Epithelial cell of umbilical artery (primary cell): ENCODE data around the gene OR2AJ1. TPM values are rescaled to one million over a fixed set of nuclear protein-coding genes. Genes with fewer than 3 reads are reported as not detected.

Experiments
- total RNA-seq: library from RNA; depleted of rRNA; stranded (reverse); fragments of >200 nt; gene quantifications from 2 replicates; pipeline ENCODE4 v1.2.3, GENCODE V29; 2014

OR2AJ1 gene, protein sequence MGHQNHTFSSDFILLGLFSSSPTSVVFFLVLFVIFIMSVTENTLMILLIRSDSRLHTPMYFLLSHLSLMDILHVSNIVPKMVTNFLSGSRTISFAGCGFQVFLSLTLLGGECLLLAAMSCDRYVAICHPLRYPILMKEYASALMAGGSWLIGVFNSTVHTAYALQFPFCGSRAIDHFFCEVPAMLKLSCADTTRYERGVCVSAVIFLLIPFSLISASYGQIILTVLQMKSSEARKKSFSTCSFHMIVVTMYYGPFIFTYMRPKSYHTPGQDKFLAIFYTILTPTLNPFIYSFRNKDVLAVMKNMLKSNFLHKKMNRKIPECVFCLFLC
- not detected in 2 replicates for total RNA-seq

GRCh38 chr1:247924868-247925267, at the start of gene OR2AJ1:
Gene OR2AJ1 (plus strand): TSS chr1:247924889. CDS start chr1:247933769, 8,880 bp downstream.

DNA sequence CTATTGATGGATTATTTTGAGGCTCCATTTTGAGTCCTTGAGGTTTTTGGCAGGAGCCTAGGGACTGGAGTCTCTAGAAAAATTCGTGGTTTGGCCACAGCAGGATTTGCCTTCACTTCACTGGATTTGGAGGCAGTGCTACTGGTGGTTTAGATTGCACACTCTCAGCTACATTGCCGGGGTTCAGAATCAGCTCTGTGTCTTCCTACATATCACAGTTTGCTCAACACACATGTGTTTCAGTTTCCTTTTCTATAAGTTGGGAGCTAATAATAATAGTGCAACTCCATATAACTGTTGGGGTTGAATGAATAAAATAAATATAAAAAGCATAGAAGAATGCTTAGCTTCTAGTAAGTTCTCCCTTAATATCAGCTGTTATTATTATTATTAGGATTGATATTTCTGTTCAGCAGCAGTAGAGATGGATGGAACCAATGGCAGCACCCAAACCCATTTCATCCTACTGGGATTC, 29.5 kb upstream of the OR2AJ1 start, which contains the start of gene OR2W3:
OR2W3 (plus strand) TSS at position 425 of the 475 bp plus-strand sequence; CDS start at position 425, 0 bp downstream.

GRCh38 chr1:247919952-247920351, 4.7 kb upstream of the OR2AJ1 start, which contains the start of gene OR2T8:
Gene OR2T8 (plus strand): TSS chr1:247920252. CDS start chr1:247921018, 766 bp downstream.

DNA sequence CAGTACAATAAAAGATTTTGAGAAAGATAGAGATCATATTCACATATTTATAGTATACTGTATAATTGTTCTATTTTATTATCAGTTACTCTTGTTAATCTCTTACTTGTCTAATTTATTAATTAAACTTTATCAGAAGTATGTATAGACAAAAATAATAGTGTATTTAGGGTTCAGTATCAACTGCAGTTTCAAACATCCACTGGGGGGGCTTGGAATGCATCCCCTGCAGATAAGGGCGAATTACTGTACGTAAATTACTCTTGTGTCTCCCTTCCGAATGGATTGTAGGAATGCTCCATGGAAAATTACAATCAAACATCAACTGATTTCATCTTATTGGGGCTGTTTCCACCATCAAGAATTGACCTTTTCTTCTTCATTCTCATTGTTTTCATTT, 23.9 kb downstream of the OR2AJ1 start, which contains the start of gene OR2L8:
OR2L8 (plus strand) TSS at position 301 of the 400 bp plus-strand sequence; CDS start at position 301, 0 bp downstream.

GRCh38 chr1:247964933-247965332, 40.2 kb downstream of the OR2AJ1 start, which contains the start of gene OR2AK2:
Gene OR2AK2 (plus strand): TSS chr1:247965233. CDS start chr1:247965377, 144 bp downstream.

Other genes with a start within 250 kb of the OR2AJ1 start
- not detected in 2 replicates for gene OR13G1, start 245.2 kb upstream of the OR2AJ1 start, total RNA-seq
- gene OR6F1, start 208.2 kb upstream of the OR2AJ1 start, total RNA-seq: not detected in 2 replicates
- not detected in 2 replicates for gene OR14K1, start 186.3 kb upstream of the OR2AJ1 start, total RNA-seq
- gene OR14A2, start 176.7 kb upstream of the OR2AJ1 start, total RNA-seq: not detected in 2 replicates
- not detected in 2 replicates for gene OR1C1, start 164.3 kb upstream of the OR2AJ1 start, total RNA-seq
- gene OR14A16, start 100.8 kb upstream of the OR2AJ1 start, total RNA-seq: not detected in 2 replicates
- not detected in 2 replicates for gene OR11L1, start 83.0 kb upstream of the OR2AJ1 start, total RNA-seq
- 0.32 and 0.91 TPM in 2 replicates for gene TRIM58, start 67.7 kb upstream of the OR2AJ1 start, total RNA-seq
- gene OR2W3, start 29.3 kb upstream of the OR2AJ1 start, total RNA-seq: not detected in 2 replicates
- gene OR2T8, start 4.6 kb upstream of the OR2AJ1 start, total RNA-seq: not detected in 2 replicates
- gene OR2L8, start 24.0 kb downstream of the OR2AJ1 start, total RNA-seq: under 0.01 and 0.30 TPM in 2 replicates
- not detected in 2 replicates for gene OR2AK2, start 40.3 kb downstream of the OR2AJ1 start, total RNA-seq
- not detected in 2 replicates for gene OR2L5, start 88.8 kb downstream of the OR2AJ1 start, total RNA-seq
- gene OR2L2, start 105.2 kb downstream of the OR2AJ1 start, total RNA-seq: not detected in 2 replicates
- gene OR2L3, start 121.9 kb downstream of the OR2AJ1 start, total RNA-seq: under 0.01 TPM in 1 of 2 replicates, not detected in the other
- gene OR2L13, start 170.3 kb downstream of the OR2AJ1 start, total RNA-seq: not detected in 2 replicates
- gene OR2M5, start 220.3 kb downstream of the OR2AJ1 start, total RNA-seq: not detected in 2 replicates
- not detected in 2 replicates for gene OR2M2, start 249.9 kb downstream of the OR2AJ1 start, total RNA-seq